Measurements from ENCODE around the gene PAOX.

PAOX gene

DNA sequence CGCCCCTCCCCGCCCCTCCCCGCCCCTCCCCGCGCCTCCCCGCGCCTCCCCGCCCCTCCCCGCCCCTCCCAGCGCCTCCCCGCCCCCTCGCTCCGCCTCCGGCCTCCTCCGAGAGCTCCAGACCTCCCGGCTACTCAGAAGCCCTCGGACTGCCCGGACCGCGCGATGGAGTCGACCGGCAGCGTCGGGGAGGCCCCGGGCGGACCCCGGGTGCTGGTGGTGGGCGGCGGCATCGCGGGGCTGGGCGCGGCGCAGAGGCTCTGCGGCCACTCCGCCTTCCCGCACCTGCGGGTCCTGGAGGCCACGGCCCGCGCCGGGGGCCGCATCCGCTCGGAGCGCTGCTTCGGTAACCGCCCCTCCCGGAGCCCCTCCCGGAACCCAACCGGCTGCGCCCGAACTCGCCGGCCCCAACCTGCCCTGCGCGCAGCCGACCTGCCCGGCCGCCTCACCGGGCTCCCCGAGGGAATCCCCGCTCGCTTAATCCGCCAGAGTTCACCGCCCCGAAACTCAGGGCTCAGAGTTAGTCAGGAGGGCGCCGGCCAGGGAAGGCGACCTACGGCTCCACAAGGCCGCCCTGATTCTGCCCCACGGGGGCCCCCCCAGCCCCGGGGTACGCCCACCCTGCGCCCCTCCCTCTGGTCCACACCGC, at the start of gene PAOX:
Gene PAOX, plus strand, starts transcription at position 111 of the 649 bp plus-strand sequence. Its CDS starts 55 bp downstream, at position 166.
- DNase-seq = peak; percentile 81

DNA sequence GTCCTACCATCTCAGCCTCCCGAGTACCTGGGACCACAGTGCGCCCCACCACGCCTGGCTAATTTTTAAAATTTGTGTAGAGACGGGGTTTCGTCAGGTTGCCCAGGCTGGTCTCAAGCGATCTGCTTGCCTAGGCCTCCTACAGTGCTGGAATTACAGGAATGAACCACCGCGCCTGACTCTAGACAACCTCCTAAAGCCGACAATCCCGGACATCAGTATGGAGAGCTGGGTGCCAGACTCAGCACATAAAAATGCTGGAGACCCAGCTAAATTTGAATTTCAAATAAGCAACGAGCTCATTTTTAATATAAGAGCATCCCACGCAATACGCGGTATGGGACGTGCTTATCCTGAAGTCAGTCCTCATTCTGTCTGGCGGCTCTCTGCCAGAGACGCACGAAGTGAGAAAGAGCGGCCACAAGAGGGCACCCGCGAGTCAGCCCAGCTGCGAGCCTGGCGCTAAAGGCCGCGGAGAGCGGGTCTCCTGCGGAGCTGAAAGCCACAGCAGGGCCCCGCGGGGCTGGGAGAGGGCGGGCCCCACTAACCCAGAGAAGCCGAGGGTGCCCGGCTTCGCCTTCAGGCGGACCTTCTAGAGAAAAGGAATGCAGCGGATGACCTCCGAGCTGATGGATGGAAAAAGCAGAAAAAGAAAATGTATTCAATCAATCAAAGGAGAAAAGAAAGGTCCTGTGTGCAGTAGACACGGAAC, 49.4 kb upstream of the PAOX start:
- peak; percentile 98 for DNase-seq

DNA sequence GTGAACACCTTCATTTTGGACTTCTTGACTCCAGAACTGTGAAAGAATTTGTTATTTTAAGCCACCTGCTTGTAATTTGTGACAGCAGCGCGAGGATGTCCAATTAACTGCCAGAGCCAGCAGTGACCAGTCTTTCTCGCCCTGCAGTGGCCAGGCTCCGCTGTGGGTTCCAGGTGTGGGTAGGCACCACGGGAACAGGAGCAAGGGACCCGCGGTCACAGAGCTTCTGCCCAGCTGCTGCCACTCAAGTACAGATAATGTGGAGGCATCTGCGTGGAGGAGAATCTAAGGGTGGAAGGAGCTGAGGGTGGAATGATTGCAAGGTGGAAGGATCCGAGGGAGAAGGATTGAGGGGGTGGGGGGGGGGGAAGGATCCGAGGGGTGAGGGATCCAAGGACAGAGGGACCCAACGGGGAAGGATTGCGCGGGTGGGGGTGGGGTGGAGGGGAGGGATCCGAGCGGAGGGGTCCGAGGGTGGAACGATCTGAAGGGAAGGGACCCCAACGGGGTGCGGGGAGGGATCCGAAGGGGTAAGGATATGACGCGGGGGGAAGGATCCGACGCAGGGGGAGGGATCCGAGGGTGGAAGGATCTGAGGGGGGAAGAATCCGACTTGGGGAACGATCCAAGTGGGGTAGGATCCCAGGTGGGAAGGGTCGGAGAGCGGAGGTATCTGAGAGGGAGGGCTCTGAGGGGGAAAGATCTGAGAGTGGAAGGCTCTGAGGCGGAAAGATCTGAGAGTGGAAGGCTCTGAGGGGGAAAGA, 45.9 kb upstream of the PAOX start:
- no peak for DNase-seq

DNA sequence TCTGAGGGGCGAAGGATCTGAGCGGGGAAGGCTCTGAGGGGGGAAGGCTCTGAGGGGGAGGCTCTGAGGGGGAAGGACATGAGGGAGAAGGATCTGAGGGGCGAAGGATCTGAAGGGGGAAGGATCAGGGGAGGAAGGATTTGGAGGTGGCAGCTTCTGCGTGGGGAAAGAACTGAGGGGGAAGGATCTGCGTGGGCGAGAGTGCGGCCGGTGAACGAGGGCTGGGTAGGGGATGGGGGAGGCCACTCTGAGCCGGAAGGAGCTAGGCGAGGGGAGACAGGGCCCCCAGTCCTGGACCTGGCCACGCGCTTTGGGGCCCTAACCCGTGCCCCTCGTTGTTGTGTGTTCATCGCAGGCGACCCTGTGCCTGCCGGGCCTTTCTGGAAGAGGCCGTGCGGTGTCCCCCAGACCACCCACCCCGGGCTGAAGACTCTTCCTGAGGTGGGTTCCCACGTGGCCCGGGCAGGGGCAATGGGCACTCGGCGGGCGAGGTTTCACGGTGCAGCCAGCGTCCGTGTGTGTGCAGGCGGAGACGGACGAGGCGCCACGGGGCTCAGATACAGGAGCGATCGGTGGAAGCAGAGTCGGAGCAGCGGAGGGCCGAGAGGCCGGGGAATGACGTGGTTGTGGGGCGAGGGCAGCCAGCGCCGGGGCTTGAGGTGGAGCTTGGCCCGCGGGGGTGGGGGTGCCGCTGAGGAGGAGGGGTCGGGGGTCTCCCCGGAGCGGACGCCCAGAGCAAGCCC, 44.4 kb upstream of the PAOX start:
- DNase-seq = no peak

DNA sequence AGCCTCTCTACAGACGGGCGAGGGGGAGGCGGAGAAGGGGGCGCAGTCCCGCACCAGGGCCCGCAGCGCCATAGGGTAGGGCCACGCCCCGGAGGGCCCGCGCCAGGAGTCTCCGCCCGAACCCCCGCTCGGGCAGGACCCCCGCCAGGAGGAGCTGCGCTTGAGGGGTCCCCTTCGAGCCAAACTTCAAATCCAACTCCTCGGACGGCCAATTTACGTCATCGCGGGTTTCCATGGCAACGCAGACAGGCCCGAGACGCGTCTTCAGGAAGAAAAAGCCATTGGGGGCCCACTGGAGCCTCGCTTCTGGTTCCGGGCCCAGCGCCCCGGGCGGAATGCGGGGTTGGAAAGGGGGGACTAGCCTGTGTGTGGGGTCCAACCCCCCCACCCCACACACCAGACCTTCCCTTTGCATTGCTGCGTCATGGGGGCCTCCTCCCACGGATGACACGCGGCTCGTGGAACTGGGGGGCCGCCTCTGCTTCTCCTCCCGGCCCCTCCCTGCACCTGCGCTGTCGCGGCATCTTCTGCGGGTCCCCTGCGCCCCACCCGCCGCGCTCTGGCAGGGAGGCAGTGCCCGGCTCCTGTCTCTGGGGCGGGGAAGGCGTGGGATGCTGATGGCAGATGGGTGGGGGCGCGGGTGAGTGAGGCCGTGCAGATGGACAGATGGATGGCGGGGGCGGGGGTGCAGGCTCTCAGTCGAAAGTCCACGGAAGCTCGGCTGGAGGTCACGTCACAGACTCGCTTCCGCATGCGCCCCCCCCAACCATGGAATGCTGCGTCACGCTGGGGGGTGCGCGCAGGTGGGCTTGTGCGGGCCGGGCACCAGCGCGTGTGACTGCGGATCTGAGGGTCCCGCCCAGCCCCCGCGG, 43.6 kb upstream of the PAOX start:
- peak; percentile 87 for DNase-seq

DNA sequence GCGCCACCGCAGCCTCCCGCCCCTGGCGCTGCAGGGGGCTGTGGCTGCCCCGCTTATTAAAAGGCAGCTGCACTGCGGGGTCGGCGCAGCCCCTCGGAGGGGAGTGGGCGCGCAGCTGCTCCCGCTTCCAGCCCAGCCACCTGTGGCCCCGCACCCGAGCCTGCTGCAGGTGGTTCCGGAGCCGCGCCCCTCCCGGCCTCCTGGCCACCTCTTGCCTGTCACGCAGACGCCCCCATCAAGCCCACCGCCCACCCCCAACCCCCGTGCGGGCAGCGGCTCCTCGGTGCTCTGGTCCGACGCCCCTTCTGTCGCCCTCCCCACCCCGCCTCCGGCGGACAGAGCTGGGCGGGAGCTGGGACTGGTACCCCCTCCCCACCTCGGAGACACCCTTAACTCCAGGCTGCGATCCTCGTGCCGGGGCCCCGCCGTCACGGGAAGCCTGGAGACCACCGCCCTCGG, 42.9 kb upstream of the PAOX start:
- no peak for DNase-seq

DNA sequence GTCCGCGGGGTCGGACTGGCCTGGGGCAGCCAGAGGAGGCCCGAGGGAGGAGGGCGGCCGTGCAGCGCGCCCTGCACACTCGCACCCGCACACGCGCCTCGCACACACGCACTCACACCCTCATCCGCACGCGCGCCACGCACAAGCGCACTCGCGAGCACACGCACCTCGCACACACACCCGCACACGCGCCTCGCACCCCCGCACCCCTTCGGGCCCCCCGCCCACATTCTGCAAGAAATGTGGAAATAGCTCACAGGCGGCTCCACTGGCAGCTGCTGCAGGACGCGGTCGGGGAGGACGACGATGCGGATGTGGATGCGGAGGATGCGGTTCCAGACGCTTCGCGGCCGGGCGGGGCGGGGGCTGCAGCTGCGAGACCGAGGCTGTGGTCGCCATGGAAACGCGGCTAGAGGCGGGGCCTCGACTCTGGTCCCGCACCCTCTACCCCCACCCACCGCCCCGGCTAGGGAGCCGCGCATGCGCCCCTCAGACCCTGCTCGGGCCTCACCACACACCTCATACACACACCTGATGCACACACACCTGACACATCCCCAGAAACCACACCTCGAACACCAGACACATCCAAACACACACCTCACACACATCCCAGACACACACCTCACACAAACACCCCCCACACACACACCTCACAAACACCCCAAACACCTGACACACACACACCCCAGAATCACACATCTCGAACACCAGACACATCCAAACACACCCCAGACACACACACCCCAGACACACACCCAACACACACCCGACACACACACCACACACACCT, 42.3 kb upstream of the PAOX start, which contains the start of gene CALY:
Gene CALY, minus strand, starts transcription at position 320 of the 793 bp plus-strand sequence. CDS start 7,907 bp downstream, outside the sequence.
- peak; percentile 77 for DNase-seq

DNA sequence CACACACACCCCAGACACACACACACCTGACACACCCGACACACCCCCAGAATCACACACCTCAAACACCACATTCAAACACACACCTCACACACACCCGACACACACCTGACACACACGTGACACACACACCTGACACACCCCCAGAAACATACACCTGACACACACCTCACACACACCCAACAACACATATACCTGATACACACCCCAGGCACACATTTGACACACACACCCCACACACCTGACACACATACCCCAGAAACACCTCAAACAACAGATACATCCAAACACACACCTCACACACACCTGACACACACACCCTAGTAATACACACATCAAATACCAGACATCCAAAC, 41.7 kb upstream of the PAOX start:
- no peak for DNase-seq

DNA sequence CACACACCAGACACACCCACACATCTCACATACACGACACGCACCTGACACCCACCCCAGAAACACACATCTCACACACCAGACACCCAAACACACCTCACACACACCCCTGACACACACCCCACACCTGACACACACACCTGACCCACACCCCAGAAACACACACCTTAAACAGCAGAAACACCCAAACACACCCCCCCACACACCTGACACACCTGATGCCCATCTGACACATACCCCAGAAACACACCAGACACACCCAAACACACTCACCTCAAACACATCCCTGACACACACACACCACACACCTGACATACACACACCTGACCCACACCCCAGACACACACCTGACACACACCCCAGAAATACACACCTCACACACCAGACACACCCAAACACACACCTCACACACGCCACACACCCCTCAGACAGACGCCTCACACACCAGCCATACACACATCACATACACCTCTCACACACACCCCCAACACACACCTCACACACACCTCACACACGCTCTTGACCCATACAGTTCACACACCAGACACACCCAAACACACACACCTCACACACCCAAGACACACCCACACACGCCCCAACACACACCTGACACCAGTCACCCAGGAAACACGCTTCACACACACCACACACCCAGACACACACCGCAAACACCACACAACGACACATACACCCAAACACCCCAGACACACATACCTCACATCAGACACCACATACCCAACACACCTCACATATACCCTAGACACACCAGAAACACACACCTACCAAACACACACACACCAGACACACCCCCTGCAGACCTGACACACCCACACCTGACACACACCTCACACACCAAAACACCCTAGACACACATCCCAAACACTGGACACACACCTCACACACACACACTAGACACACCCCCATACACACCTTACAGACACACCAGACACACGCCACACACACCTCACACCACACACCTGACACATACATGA, 40.7 kb upstream of the PAOX start:
- no peak for DNase-seq

DNA sequence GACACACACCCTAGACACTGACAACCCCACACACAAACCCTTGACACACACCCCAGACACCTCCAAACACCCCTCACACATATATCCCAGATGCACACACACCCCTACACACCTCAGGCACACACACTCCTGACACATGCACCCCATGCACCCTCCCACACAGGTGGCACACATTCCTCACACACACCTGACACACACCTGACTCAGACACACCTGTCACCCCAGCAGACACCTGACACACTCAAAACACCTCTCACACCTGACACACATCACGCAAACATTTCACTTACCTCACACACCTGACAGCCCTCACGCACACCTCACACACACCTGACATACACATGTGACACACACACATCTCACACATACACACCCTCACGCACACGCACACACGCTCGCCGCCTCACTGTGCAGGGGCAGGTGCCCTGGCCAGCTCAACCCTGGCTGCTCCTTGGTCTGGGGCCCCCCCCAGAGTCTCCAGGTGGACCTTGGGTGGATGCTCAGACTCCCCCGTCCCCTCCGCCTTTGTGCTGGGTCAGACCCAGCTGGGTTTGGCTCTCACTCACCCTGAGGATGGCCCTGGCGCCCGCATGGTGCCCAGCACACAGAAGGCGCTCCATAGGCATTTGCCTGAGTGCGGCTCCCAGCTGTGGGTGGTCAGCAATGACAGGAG, 39.2 kb upstream of the PAOX start:
- DNase-seq = no peak

DNA sequence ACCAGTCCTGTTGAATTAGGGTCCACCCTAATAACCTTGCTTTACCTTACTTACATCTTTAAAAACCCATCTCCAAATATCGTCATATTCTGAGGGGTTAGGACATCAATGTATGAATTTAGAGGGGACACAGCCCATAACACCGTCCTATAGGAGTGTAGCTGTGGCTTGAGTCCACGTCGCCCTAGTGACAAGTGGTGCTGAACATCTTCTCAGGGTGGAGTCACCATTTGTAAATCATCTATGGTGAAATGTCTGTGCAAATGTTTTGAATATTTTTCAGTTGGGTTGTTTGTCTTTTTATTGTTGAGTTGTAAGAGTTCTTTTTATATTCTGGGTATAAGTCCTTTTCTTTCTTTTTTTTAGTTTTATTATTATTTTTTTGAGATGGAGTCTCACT, 37.1 kb upstream of the PAOX start:
- DNase-seq = no peak

DNA sequence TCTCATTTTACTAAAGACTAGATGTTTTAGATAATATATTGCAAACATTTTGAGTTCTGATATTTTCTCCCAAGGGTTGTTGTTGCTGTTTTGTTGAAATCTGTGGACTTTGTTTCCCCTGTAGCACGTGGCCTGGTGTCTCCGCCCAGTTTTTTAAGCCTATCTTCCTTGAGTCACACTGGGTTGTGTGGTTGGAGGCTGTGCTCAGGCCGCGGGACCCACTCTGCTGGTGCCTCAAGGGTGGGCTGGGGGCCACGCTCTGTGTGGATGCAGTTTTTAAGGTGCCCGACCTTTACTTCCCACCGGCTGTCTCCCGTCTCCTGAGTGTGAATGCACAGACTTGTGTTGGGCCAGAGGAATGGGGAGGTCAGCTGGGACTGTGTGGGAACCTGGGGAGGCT, 36.1 kb upstream of the PAOX start:
- DNase-seq = no peak

DNA sequence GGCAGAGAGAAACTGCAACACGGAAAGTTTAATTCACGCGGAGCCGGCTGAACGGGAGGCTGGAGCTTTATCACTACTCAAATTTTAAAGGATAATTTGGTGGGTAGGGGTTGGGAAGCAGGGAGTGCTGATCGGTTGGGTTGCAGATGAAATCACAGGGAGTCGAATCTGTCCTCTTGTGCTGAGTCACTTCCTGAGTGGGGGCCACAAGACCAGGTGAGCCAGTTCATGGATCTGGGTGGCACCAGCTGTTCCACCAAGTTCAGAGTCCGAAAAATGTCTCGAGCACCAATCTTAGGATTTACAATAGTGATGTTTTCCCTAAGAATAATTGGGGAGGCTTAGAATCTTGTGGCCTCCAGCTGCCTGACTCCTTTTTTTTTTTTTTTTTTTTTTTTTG, 35.5 kb upstream of the PAOX start:
- DNase-seq = no peak

DNA sequence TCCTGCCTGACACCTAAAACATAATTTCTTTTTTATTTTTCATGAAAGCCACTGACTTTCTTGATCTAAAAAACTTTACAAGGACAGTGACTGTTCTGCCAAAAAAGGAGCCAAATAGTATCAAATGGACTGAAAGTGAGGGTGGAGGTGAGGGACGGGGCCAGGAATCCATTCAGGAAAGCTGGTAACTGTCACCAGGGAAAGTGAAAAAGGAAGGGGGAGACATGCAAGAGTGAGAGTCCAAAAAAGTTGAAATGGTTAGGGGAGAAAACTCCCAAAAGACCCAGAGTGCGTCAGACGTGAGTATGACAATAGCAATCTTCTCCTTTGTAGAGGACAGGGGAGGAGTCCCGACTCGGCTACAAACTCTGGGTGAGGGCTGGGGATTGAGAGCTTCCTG, 34.8 kb upstream of the PAOX start:
- DNase-seq = no peak

DNA sequence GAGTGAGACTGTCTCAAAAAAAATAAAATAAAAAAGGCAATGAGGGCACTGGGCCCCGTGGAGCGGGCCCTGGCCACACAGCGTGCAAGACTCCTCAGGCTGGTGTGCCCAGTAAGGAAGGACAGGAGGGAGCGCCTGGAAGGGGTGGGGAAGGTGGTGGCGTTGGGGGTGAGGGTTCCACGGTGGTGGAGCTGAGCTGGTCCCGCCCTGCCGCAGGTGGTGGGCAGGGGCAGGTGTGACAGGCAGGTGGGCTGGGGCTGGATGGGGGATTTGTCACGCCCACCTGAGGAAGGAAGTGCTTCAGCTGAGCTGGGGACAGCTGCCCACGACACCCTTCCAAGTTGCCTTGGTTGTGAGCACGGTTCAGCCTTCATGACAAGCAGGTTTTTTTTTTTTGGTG, 32.6 kb upstream of the PAOX start:
- no peak for DNase-seq

DNA sequence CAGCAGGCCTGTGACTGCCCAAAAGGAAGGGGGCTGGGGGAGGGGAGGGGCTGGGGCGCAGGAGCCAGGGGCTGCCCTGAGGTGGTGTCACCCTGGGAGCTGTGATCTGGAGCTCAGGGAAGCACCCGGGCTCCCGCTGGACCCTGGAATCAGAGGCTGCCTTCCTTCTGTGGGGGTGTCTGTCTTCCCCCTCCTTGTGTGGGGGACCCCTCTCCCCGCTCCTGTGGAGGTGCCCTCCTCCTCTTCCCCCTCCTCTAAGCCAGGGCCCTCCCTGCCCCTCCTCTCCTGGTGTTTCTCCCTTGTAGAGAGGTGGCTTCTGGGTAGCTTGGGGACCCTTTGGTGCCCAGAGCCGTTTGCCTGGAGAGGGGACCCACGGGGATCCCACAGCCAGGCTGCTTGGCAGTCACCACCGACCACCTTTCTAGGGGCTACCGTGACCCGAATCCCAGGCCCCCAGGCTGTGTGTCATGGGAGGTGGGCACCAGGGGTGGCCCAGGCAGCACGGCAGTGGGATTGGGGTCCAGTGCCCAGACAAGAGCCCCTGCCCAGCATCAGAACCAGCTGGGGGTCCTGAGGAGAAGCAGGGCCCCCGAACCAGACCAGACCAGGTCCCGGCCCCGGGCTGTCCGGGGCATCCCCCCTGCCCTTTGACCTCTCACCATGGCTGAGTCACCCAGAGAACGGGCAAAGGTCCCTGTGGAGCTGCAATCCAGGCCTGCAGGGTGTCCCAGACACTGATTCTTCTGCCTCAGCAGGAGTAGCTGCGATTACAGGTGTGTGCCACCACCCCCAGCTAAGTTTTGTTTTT, 31.1 kb upstream of the PAOX start:
- DNase-seq = no peak

DNA sequence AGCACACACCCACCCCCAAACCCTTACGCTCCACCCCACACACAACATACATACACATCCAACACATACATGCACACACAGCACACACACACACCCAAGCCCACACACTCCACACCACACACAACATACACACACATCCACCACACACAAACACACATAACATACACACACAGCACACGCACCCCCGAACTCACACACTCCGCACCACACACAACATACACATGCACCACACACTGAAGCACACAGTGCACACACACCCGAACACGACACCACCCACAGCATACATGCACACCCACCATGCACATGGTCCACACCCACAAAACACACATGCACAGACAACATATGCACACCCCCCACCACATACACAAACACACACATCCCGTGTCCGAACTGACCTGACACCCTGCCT, 29.9 kb upstream of the PAOX start:
- no peak for DNase-seq

DNA sequence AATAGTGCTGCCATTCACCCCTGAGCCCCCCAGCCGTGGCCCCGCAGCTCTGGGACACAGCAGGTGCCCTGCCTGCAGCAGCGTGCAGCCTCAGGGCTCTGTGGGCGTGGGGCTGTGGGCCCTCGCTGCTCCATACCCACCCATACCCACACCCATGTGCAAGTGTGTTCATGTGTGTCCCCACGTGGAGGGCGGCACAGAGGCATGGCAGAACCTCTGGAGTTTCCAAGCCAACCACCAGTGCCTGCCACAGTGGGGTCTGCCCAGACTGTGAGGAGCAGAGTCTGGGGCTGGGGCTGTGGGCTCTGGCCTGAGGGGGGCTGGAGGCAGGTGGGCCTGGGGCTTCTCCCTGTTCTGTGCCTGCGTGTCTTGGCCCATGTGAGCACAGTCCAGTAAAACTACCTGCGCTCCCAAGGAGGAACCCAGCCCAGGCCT, 29.5 kb upstream of the PAOX start:
- DNase-seq = no peak

Measured in activated CD8-positive, alpha-beta memory T cell treated with anti-CD3 and anti-CD28 coated beads, Interleukin-2, amount 50 U/mL, for 48 hours (primary cell).